B cell (primary cell): ENCODE data around the gene ZNF277. TPM values are rescaled to one million over a fixed set of nuclear protein-coding genes. Genes with fewer than 3 reads are reported as not detected.

Source experiments
- ATAC-seq: fragments of 200-7000 bp; cut with Tn5 transposase; one replicate; pipeline ENCODE4 v1.10.0; 2021; ENCODE audit warnings: low read depth, mild to moderate bottlenecking, moderate number of reproducible peaks, moderate library complexity
- CTCF ChIA-PET: fragments of 350-600 bp; sonication (Branson Sonifier 250); formaldehyde crosslinking; loops from one replicate; lab custom pipeline; 2021; ENCODE audit warnings: antibody characterized with exemption, inconsistent platforms; lab: Charles Lee
- POLR2A ChIA-PET: fragments of 350-600 bp; sonication (Branson Sonifier 250); formaldehyde crosslinking; loops from one replicate; lab custom pipeline; 2021; ENCODE audit warnings: antibody characterized with exemption; lab: Charles Lee
- DNase-seq: peaks from one replicate; pipeline ENCODE4 v3.0.0; 2013
- H2AFZ ChIP-seq: 2 replicates; pipeline ENCODE4 v1.6.1; 2012; ENCODE audit warnings: mild to moderate bottlenecking, low read depth, low read length; ENCODE audit not compliant: insufficient read depth, poor library complexity, severe bottlenecking
- H3K27ac ChIP-seq, 2 donors: 1 replicate in 1 of 2; 2 replicates in 1 of 2; pipeline ENCODE4 v1.5.1; 2012 to 2013; ENCODE audit warnings: low read length in 2 of 2, mild to moderate bottlenecking in 2 of 2, moderate library complexity in 1 of 2
- H3K27me3 ChIP-seq, 4 experiments: fragments of 200-600 bp in 1 of 4; sonication (generic) in 1 of 4; replicated peaks in 1 of 4; 1 replicate in 2 of 4; 2 replicates in 2 of 4; pipeline versions ENCODE4 v1.6.1 to v1.7.0; 2013 to 2016; ENCODE audit warnings: low read length in 3 of 4, mild to moderate bottlenecking in 2 of 4, mixed read lengths in 1 of 4, moderate library complexity in 1 of 4; ENCODE audit not compliant: insufficient read depth in 4 of 4, control insufficient read depth in 3 of 4; ENCODE audit errors: control extremely low read depth in 1 of 4
- H3K36me3 ChIP-seq, 2 experiments: replicated peaks in 1 of 2; 1 replicate in 1 of 2; 2 replicates in 1 of 2; pipeline versions ENCODE4 v1.6.1 to v1.7.1; 2013; ENCODE audit warnings: low read length in 1 of 2; ENCODE audit not compliant: insufficient read depth in 2 of 2, control insufficient read depth in 1 of 2; ENCODE audit errors: control extremely low read depth in 1 of 2, extremely low read depth in 1 of 2
- H3K4me1 ChIP-seq, 2 donors: fragments of 200-600 bp in 1 of 2; sonication (generic) in 1 of 2; 1 replicate in 1 of 2; 2 replicates in 1 of 2; pipeline versions ENCODE4 v1.5.1 to v1.6.1; 2013 to 2017; ENCODE audit warnings: low read length in 2 of 2; ENCODE audit not compliant: control insufficient read depth in 2 of 2, insufficient read depth in 2 of 2
- H3K4me2 ChIP-seq: replicated peaks from 2 replicates; pipeline ENCODE3; 2012; ENCODE audit warnings: mild to moderate bottlenecking, low read depth, low read length; ENCODE audit not compliant: poor library complexity, severe bottlenecking
- H3K4me3 ChIP-seq, 5 experiments: fragments of 200-600 bp in 1 of 5; sonication (generic) in 1 of 5; 1 replicate in 3 of 5; 2 replicates in 2 of 5; pipeline versions ENCODE4 v1.5.1 to v1.7.0; 2011 to 2016; ENCODE audit warnings: low read length in 4 of 5, mild to moderate bottlenecking in 4 of 5, low read depth in 2 of 5, control low read depth in 1 of 5, moderate library complexity in 1 of 5; ENCODE audit not compliant: insufficient read depth in 1 of 5; ENCODE audit errors: control extremely low read depth in 1 of 5, extremely low read depth in 1 of 5
- H3K79me2 ChIP-seq: fragments of 200-600 bp; sonication (generic); one replicate; pipeline ENCODE4 v1.6.0; 2016; ENCODE audit warnings: low read length; ENCODE audit not compliant: control insufficient read depth, insufficient read depth
- H3K9ac ChIP-seq: fragments of 200-600 bp; sonication (generic); 2 replicates; pipeline ENCODE4 v1.6.1; 2017; ENCODE audit warnings: mild to moderate bottlenecking, low read length, moderate library complexity
- H3K9me3 ChIP-seq, 3 donors: one replicate each; pipeline versions ENCODE4 v1.6.1 to v1.7.1; 2013; ENCODE audit warnings: low read length in 2 of 3; ENCODE audit not compliant: control insufficient read depth in 2 of 3, insufficient read depth in 1 of 3; ENCODE audit errors: control extremely low read depth in 1 of 3
- H4K20me1 ChIP-seq: 2 replicates; pipeline ENCODE4 v1.6.0; 2012; ENCODE audit warnings: mild to moderate bottlenecking, low read length; ENCODE audit not compliant: insufficient read depth, control insufficient read depth, poor library complexity, severe bottlenecking
- H3K27ac Mint-ChIP-seq: one replicate; pipeline ENCODE4 v1.8.0; 2021; ENCODE audit warnings: mixed read lengths
- H3K27me3 Mint-ChIP-seq: one replicate; pipeline ENCODE4 v1.8.0; 2021; ENCODE audit warnings: mixed read lengths
- H3K4me1 Mint-ChIP-seq: one replicate; pipeline ENCODE4 v1.8.0; 2021; ENCODE audit warnings: mixed read lengths
- H3K4me3 Mint-ChIP-seq: one replicate; pipeline ENCODE4 v1.8.0; 2021; ENCODE audit warnings: mixed read lengths
- H3K9me3 Mint-ChIP-seq: one replicate; pipeline ENCODE4 v1.8.0; 2022; ENCODE audit warnings: mixed read lengths; ENCODE audit not compliant: insufficient read depth
- CTCF ChIP-seq: fragments of 200-600 bp; IDR thresholded peaks from one replicate; pipeline ENCODE4 v1.8.0; 2022; ENCODE audit warnings: antibody characterized with exemption, mild to moderate bottlenecking
- EZH2 ChIP-seq: IDR thresholded peaks from 2 replicates; pipeline ENCODE4 v1.6.1; 2012; ENCODE audit warnings: borderline replicate concordance, low read depth, mild to moderate bottlenecking, moderate library complexity, low read length; ENCODE audit not compliant: insufficient read depth, poor library complexity, severe bottlenecking
- WGBS: methylation state at CpG from one replicate; pipeline ENCODE4 v1.1.5; 2013; ENCODE audit warnings: missing lambda C conversion rate; ENCODE audit not compliant: insufficient coverage; 5-methylcytosine and 5-hydroxymethylcytosine counted together
- intact Hi-C: fragments of 100-400 bp; cut with micrococcal nuclease; formaldehyde crosslinking; loops from one replicate; pipeline ENCODE4 v1.10.0; 2022
- polyA plus RNA-seq: library from polyadenylated mRNA; depleted of rRNA; stranded (reverse); fragments of >200 nt; gene quantifications from 2 replicates; pipeline ENCODE4 v1.2.3, GENCODE V29; 2012
- total RNA-seq, 2 donors: library from RNA; stranded (reverse); fragments of 120-200 nt in 1 of 2; gene quantifications; 1 replicate in 1 of 2; 2 replicates in 1 of 2; pipeline versions ENCODE4 v1.2.3 to v1.2.4, GENCODE V29; 2013 to 2022

ZNF277 gene
- total and polyA plus RNA-seq, 2 donors (not counting 1 experiment from before 2014, with no cell fraction given), result 9.5 to 18.6 TPM

- DNase-seq (no peak), ATAC-seq (no peak)
- intact Hi-C loops, result no loop called here
- H3K27ac ChIP-seq, result no peak overlapping the region
- H3K27ac Mint-ChIP-seq, result no peak overlapping the region
- CTCF ChIA-PET, result no interaction called here
- no peaks in the 10 kb centered on the region for H3K9me3 ChIP-seq
- no peaks in the 10 kb centered on the region for H3K36me3 ChIP-seq
- H3K4me3 ChIP-seq, result no peak overlapping the region
- H3K27me3 ChIP-seq, result no peaks in the 10 kb centered on the region
- no peaks in the 10 kb centered on the region for H3K4me1 Mint-ChIP-seq
- H2AFZ ChIP-seq, result no peak overlapping the region
- no peak overlapping the region for H3K4me3 Mint-ChIP-seq
- H4K20me1 ChIP-seq, result no peaks in the 10 kb centered on the region
- no peaks in the 10 kb centered on the region for H3K79me2 ChIP-seq
- no peaks in the 10 kb centered on the region for H3K4me1 ChIP-seq
- H3K9me3 Mint-ChIP-seq, result no peaks in the 10 kb centered on the region
- TF ChIP-seq CTCF (no peak), EZH2 (no peak)
- POLR2A ChIA-PET, result no interaction called here
- no peak overlapping the region for H3K9ac ChIP-seq
- 100% methylated on average over 1 of the region's 3 CpGs for WGBS
- peaks cover 5% of the 10 kb centered on the region for H3K27me3 Mint-ChIP-seq
- no peak overlapping the region for H3K4me2 ChIP-seq
These were observed 39.3 kb upstream of the ZNF277 start for GRCh38 chr7:112167147-112167546.

GRCh38 chr7:112168915-112169314, 37.6 kb upstream of the ZNF277 start:
- TF ChIP-seq CTCF (no peak), EZH2 (no peak)

More at GRCh38 chr7:112168915-112169314, 37.6 kb upstream of the ZNF277 start:
- no peaks in the 10 kb centered on the region for H3K27me3 ChIP-seq
- H3K9ac ChIP-seq, result no peak overlapping the region
- DNase-seq, result no peak
- H3K27ac ChIP-seq, result no peak overlapping the region
- H4K20me1 ChIP-seq, result no peaks in the 10 kb centered on the region
- POLR2A ChIA-PET, result no interaction called here
- ATAC-seq, result no peak
- CTCF ChIA-PET, result no interaction called here
- H3K79me2 ChIP-seq, result no peaks in the 10 kb centered on the region
- Mint-ChIP-seq H3K9me3 (no peaks in the 10 kb centered on the region), H3K4me3 (no peak overlapping the region), H3K4me1 (no peaks in the 10 kb centered on the region), H3K27me3 (peaks cover 10% of the 10 kb centered on the region), H3K27ac (no peak overlapping the region)
- H2AFZ ChIP-seq, result no peak overlapping the region
- no peak overlapping the region for H3K4me2 ChIP-seq
- 97% methylated on average over 2 of the region's 2 CpGs for WGBS
- no peak overlapping the region for H3K4me3 ChIP-seq
- H3K4me1 ChIP-seq, result no peaks in the 10 kb centered on the region
- no peaks in the 10 kb centered on the region for H3K36me3 ChIP-seq
- H3K9me3 ChIP-seq, result no peaks in the 10 kb centered on the region
- intact Hi-C loops, result no loop called here
